ENCODE measurements around the gene USH2A.
A peak's percentile ranks its signal among the peaks of the same experiment; 100 is the strongest.

Gene USH2A

GRCh38 chr1:215895893-215896292, 527.4 kb downstream of the USH2A start:
- DNase-seq = no peak

GRCh38 chr1:215895276-215895675, 528.0 kb downstream of the USH2A start:
- peak in 1 of 3 donors; percentile 4 for DNase-seq

- DNase-seq = no peak
These were observed 528.6 kb downstream of the USH2A start for GRCh38 chr1:215894617-215895016.

GRCh38 chr1:215891266-215892057, 531.8 kb downstream of the USH2A start:
- DNase-seq = no peak

GRCh38 chr1:215890438-215890837, 532.8 kb downstream of the USH2A start:
- DNase-seq = no peak

GRCh38 chr1:215889871-215890270, 533.4 kb downstream of the USH2A start:
- DNase-seq = no peak

GRCh38 chr1:215888159-215888558, 535.1 kb downstream of the USH2A start:
- DNase-seq = no peak

- DNase-seq = no peak
These were observed 535.6 kb downstream of the USH2A start for GRCh38 chr1:215887627-215888026.

- DNase-seq = no peak
These were observed 540.2 kb downstream of the USH2A start for GRCh38 chr1:215883004-215883403.

GRCh38 chr1:215878843-215879242, 544.4 kb downstream of the USH2A start:
- DNase-seq = no peak

- DNase-seq = no peak
These were observed 545.1 kb downstream of the USH2A start for GRCh38 chr1:215878128-215878527.

- DNase-seq = no peak
These were observed 545.7 kb downstream of the USH2A start for GRCh38 chr1:215877452-215877951.

GRCh38 chr1:215875712-215876111, 547.5 kb downstream of the USH2A start:
- DNase-seq = no peak

GRCh38 chr1:215875236-215875635, 548.0 kb downstream of the USH2A start:
- no peak for DNase-seq

GRCh38 chr1:215872658-215873057, 550.6 kb downstream of the USH2A start:
- DNase-seq = no peak

GRCh38 chr1:215868500-215868899, 554.7 kb downstream of the USH2A start:
- DNase-seq = no peak

- DNase-seq = no peak
These were observed 558.2 kb downstream of the USH2A start for GRCh38 chr1:215865060-215865459.

- no peak for DNase-seq
These were observed 559.5 kb downstream of the USH2A start for GRCh38 chr1:215863796-215864195.

- DNase-seq = no peak
These were observed 562.4 kb downstream of the USH2A start for GRCh38 chr1:215860833-215861232.

- DNase-seq = no peak
These were observed 565.9 kb downstream of the USH2A start for GRCh38 chr1:215857317-215857716.

- DNase-seq = no peak
These were observed 577.9 kb downstream of the USH2A start for GRCh38 chr1:215845234-215845891.

GRCh38 chr1:215844777-215845176, 578.5 kb downstream of the USH2A start:
- no peak for DNase-seq

GRCh38 chr1:215844266-215844665, 579.0 kb downstream of the USH2A start:
- no peak for DNase-seq

- DNase-seq = no peak
These were observed 580.3 kb downstream of the USH2A start for GRCh38 chr1:215842905-215843304.
